ENCODE measurements around the gene ARSK.

Gene ARSK

DNA sequence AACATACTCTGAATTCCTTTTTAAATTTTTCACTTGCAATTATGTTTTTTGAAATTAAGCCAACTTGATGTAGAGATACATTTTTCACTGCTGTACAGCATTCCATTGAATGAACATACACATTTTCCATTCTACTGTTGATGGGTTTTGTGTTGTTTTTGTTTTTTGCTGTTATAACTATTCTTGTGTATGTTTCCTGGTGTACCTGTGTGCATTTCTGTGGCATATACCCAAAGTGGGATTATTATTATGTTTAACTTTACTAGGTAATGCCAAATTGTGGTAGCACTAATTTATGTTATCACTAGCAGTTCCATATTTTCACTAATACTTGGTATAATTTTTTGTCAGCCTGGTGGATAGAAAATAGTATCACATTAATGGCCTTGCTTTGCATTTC is 94.4 kb downstream of the ARSK start:
- DNase-seq, result no peak

DNA sequence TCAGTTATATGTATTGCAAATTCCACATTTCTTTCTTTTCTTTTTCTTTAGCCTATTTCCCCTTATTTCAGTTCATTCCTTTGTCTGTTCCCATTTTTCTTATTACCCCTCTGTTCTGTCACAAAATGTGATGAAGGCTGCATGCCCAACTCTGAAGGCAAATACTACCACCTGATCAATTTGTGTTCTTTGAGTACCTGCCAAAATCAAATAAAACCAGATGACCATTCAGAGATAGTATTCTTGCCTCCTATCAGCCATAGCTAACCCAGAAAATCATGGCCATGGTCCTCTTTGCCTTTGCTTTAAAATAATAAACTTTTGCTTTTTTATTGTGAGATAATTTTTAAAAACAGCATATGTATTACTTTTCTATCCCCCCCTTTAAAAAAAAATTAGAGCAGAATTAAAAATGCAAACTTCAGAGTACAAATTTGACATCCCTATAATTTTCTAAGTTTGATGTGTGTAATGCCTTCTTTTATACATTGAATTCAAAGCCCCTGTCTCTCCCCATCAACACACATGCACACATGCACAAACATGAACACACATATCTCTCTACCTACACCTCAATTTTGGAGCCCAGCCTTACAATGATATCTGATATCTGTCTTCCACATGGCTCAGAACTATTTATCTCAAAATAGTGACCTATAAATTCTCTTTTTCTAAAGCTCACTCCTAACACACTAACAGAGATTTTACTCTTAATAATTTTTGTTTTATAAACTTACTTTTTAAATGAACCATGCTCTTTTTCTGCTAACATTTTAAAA is 95.1 kb downstream of the ARSK start:
- DNase-seq, result no peak

GRCh38 chr5:95652849-95653248 is 97.9 kb downstream of the ARSK start:
- DNase-seq, result no peak

GRCh38 chr5:95654196-95654595 is 99.3 kb downstream of the ARSK start:
- no peak for DNase-seq

All from activated T-cell treated with anti-CD3 and anti-CD28 coated beads for 4 hours (primary cell).